Natural killer cell (primary cell): ENCODE data around the gene SPATA32. TPM values are rescaled to one million over a fixed set of nuclear protein-coding genes. Genes with fewer than 3 reads are reported as not detected.

Source experiments
- ATAC-seq, 3 donors: fragments of 150-1000 bp in 2 of 3; fragments of 200-7000 bp in 1 of 3; cut with Tn5 transposase; 1 replicate in 1 of 3; 2 replicates in 2 of 3; pipeline ENCODE4 v1.10.0; 2021; ENCODE audit warnings: mild to moderate bottlenecking in 2 of 3, moderate library complexity in 2 of 3
- DNase-seq, 2 donors: peaks; one replicate each; pipeline versions ENCODE4 v3.0.0 to v3.0.0-alpha.2; 2013 to 2021; ENCODE audit warnings: mixed read lengths in 1 of 2
- H3K27ac ChIP-seq: one replicate; pipeline ENCODE4 v1.5.1; 2013; ENCODE audit warnings: mild to moderate bottlenecking, low read length
- H3K27me3 ChIP-seq: one replicate; pipeline ENCODE4 v1.6.1; 2013; ENCODE audit warnings: low read length; ENCODE audit not compliant: control insufficient read depth, insufficient read depth
- H3K36me3 ChIP-seq: one replicate; pipeline ENCODE4 v1.6.1; 2013; ENCODE audit warnings: low read length; ENCODE audit not compliant: control insufficient read depth, insufficient read depth
- H3K4me1 ChIP-seq: one replicate; pipeline ENCODE4 v1.6.1; 2013; ENCODE audit warnings: low read length; ENCODE audit not compliant: control insufficient read depth, insufficient read depth
- H3K4me3 ChIP-seq: one replicate; pipeline ENCODE4 v1.5.1; 2013; ENCODE audit warnings: low read length
- H3K9me3 ChIP-seq: one replicate; pipeline ENCODE4 v1.6.1; 2013; ENCODE audit warnings: low read length; ENCODE audit not compliant: control insufficient read depth, insufficient read depth
- H3K27ac Mint-ChIP-seq, 2 donors: one replicate each; pipeline ENCODE4 v1.8.0; 2022; ENCODE audit warnings: mild to moderate bottlenecking in 2 of 2, mixed read lengths in 2 of 2, moderate library complexity in 1 of 2
- H3K27me3 Mint-ChIP-seq, 2 donors: one replicate each; pipeline ENCODE4 v1.8.0; 2022; ENCODE audit warnings: low read depth in 2 of 2, mixed read lengths in 2 of 2
- H3K36me3 Mint-ChIP-seq: one replicate; pipeline ENCODE4 v1.8.0; 2022; ENCODE audit warnings: mixed read lengths
- H3K4me1 Mint-ChIP-seq, 2 donors: one replicate each; pipeline ENCODE4 v1.8.0; 2022; ENCODE audit warnings: mixed read lengths in 2 of 2
- H3K4me3 Mint-ChIP-seq: one replicate; pipeline ENCODE4 v1.8.0; 2022; ENCODE audit warnings: mild to moderate bottlenecking, moderate library complexity, mixed read lengths
- H3K9me3 Mint-ChIP-seq, 2 donors: one replicate each; pipeline ENCODE4 v1.8.0; 2022; ENCODE audit warnings: mixed read lengths in 2 of 2
- CTCF ChIP-seq: fragments of 200-600 bp; IDR thresholded peaks from one replicate; pipeline ENCODE4 v1.8.0; 2022; ENCODE audit warnings: antibody characterized with exemption
- WGBS: methylation state at CpG from one replicate; pipeline ENCODE4 v1.1.7; 2013; ENCODE audit warnings: missing lambda C conversion rate; ENCODE audit not compliant: insufficient coverage; 5-methylcytosine and 5-hydroxymethylcytosine counted together
- intact Hi-C: fragments of 100-400 bp; cut with micrococcal nuclease; formaldehyde crosslinking; loops from one replicate; pipeline ENCODE4 v1.14.2; 2022
- total RNA-seq, 4 donors: library from RNA; stranded (reverse); fragments of 120-200 nt in 1 of 4; gene quantifications; one replicate each; pipeline versions ENCODE4 v1.2.3 to v1.2.4, GENCODE V29; 2013 to 2022

SPATA32 gene
- total RNA-seq, 3 donors from 2014 or later (not counting 1 experiment from before 2014, with no cell fraction given): 0.43 TPM; not detected in 2

GRCh38 chr17:45282683-45283644 lies 21.1 kb upstream of the SPATA32 start:
- peaks cover 6 to 11% of the 10 kb centered on the region in 2 donors for H3K4me1 Mint-ChIP-seq
- ATAC-seq (peak; percentile 83 to 96 (median 90)), DNase-seq (no peak)
- peak overlapping the region; percentile 67 to 77 for H3K27ac Mint-ChIP-seq
- no peaks in the 10 kb centered on the region for H3K9me3 Mint-ChIP-seq
- no peaks in the 10 kb centered on the region for H3K36me3 Mint-ChIP-seq
- WGBS: 84% methylated on average over 21 of the region's 21 CpGs
- no peak for TF ChIP-seq CTCF
- H3K27ac ChIP-seq: peak overlapping the region; percentile 34
- peak overlapping the region; percentile 21 for H3K4me3 Mint-ChIP-seq
- no peaks in the 10 kb centered on the region for H3K27me3 ChIP-seq
- H3K4me3 ChIP-seq: no peak overlapping the region
- H3K4me1 ChIP-seq: peaks cover 4% of the 10 kb centered on the region
- peaks cover 62% of the 10 kb centered on the region for H3K36me3 ChIP-seq
- no peaks in the 10 kb centered on the region for H3K9me3 ChIP-seq
- intact Hi-C loops: no loop called here
- H3K27me3 Mint-ChIP-seq: no peaks in the 10 kb centered on the region

GRCh38 chr17:45279898-45280297 lies 18.0 kb upstream of the SPATA32 start:
- no peak overlapping the region for H3K27ac Mint-ChIP-seq
- Histone ChIP-seq H3K27me3 (no peaks in the 10 kb centered on the region), H3K27ac (no peak overlapping the region), H3K9me3 (no peaks in the 10 kb centered on the region), H3K4me3 (no peak overlapping the region), H3K4me1 (peaks cover 4% of the 10 kb centered on the region), H3K36me3 (peaks cover 39% of the 10 kb centered on the region)
- DNase-seq (no peak), ATAC-seq (no peak)
- TF ChIP-seq CTCF: no peak
- H3K4me3 Mint-ChIP-seq: no peak overlapping the region
- WGBS: 84% methylated on average over 3 of the region's 3 CpGs
- H3K36me3 Mint-ChIP-seq: no peaks in the 10 kb centered on the region
- peaks cover 6 to 17% of the 10 kb centered on the region in 2 donors for H3K4me1 Mint-ChIP-seq
- H3K9me3 Mint-ChIP-seq: no peaks in the 10 kb centered on the region
- intact Hi-C loops: no loop called here
- H3K27me3 Mint-ChIP-seq: no peaks in the 10 kb centered on the region

- Mint-ChIP-seq H3K27ac (peak overlapping the region in 1 of 2 donors; percentile 66), H3K9me3 (no peaks in the 10 kb centered on the region), H3K4me3 (no peak overlapping the region), H3K4me1 (peaks cover 5 to 10% of the 10 kb centered on the region in 2 donors), H3K36me3 (no peaks in the 10 kb centered on the region), H3K27me3 (no peaks in the 10 kb centered on the region)
- Histone ChIP-seq H3K4me1 (peaks cover 4% of the 10 kb centered on the region), H3K9me3 (no peaks in the 10 kb centered on the region), H3K4me3 (no peak overlapping the region), H3K27me3 (no peaks in the 10 kb centered on the region), H3K27ac (no peak overlapping the region), H3K36me3 (peaks cover 36% of the 10 kb centered on the region)
- intact Hi-C loops: loop anchor here (1.0 to 2.0 kb wide), 3 partner anchors 35 to 107 kb away; no protein-coding TSS in a partner anchor
- DNase-seq (no peak), ATAC-seq (no peak)
- WGBS: 94% methylated on average over 7 of the region's 7 CpGs
- TF ChIP-seq CTCF: no peak
Measured at GRCh38 chr17:45277992-45278391, 16.1 kb upstream of the SPATA32 start.
